Endodermal cell (in vitro differentiated cells): ENCODE data around the gene TSEN15. TPM values are rescaled to one million over a fixed set of nuclear protein-coding genes. Genes with fewer than 3 reads are reported as not detected.

Experiments used
- DNase-seq: peaks from one replicate; pipeline ENCODE4 v3.0.0-alpha.2; 2017
- H3K27ac ChIP-seq: 2 replicates; pipeline ENCODE4 v1.5.1; 2013; ENCODE audit warnings: mild to moderate bottlenecking, low read depth, low read length, moderate library complexity
- H3K27me3 ChIP-seq: 2 replicates; pipeline ENCODE4 v1.6.1; 2013; ENCODE audit warnings: mild to moderate bottlenecking, low read length, moderate library complexity; ENCODE audit not compliant: insufficient read depth, control insufficient read depth, poor library complexity, severe bottlenecking
- H3K36me3 ChIP-seq: 2 replicates; pipeline ENCODE4 v1.7.0; 2013; ENCODE audit warnings: mild to moderate bottlenecking, low read length, moderate library complexity; ENCODE audit not compliant: control insufficient read depth, insufficient read depth
- H3K4me1 ChIP-seq: one replicate; pipeline ENCODE4 v1.7.0; 2013; ENCODE audit warnings: low read length; ENCODE audit not compliant: control insufficient read depth, insufficient read depth
- H3K4me3 ChIP-seq: 2 replicates; pipeline ENCODE4 v1.5.1; 2013; ENCODE audit warnings: mild to moderate bottlenecking, low read length, moderate library complexity
- H3K9ac ChIP-seq: 2 replicates; pipeline ENCODE4 v1.6.1; 2013; ENCODE audit warnings: mild to moderate bottlenecking, low read length, moderate library complexity; ENCODE audit not compliant: poor library complexity, severe bottlenecking; ENCODE audit errors: extremely low read depth
- H3K9me3 ChIP-seq: 2 replicates; pipeline ENCODE4 v1.6.1; 2013; ENCODE audit warnings: mild to moderate bottlenecking, low read length, moderate library complexity; ENCODE audit not compliant: control insufficient read depth
- H3K27ac Mint-ChIP-seq: 2 replicates; pipeline ENCODE4 v1.8.0; 2020; ENCODE audit warnings: mixed read lengths
- H3K27me3 Mint-ChIP-seq: 2 replicates; pipeline ENCODE4 v1.8.0; 2021; ENCODE audit warnings: mild to moderate bottlenecking, mixed read lengths; ENCODE audit not compliant: insufficient read depth
- H3K36me3 Mint-ChIP-seq: 2 replicates; pipeline ENCODE4 v1.8.0; 2020; ENCODE audit warnings: low read depth, mixed read lengths
- H3K4me1 Mint-ChIP-seq: 2 replicates; pipeline ENCODE4 v1.8.0; 2020; ENCODE audit warnings: mixed read lengths
- H3K4me3 Mint-ChIP-seq: 2 replicates; pipeline ENCODE4 v1.8.0; 2020; ENCODE audit warnings: mild to moderate bottlenecking, moderate library complexity, mixed read lengths
- H3K9me3 Mint-ChIP-seq: 2 replicates; pipeline ENCODE4 v1.8.0; 2020; ENCODE audit warnings: mild to moderate bottlenecking, mixed read lengths
- CTCF ChIP-seq: fragments of 200-600 bp; sonication (generic); conservative IDR thresholded peaks from 2 replicates; pipeline ENCODE4 v1.5.0; 2021; ENCODE audit warnings: antibody characterized with exemption, mild to moderate bottlenecking
- WGBS, 2 experiments: methylation state at CpG; one replicate each; pipeline versions ENCODE4 v1.1.5 to v1.1.7; 2013; ENCODE audit warnings: missing lambda C conversion rate in 2 of 2, mixed read lengths in 1 of 2; ENCODE audit not compliant: insufficient coverage in 1 of 2, insufficient read length in 1 of 2; 5-methylcytosine and 5-hydroxymethylcytosine counted together
- total RNA-seq, 2 donors: library from RNA; stranded (reverse); fragmentation: NEBNext Ultra II Directional in 1 of 2; extraction: Animal tissue kit (Norgen Biotek cat#: 25700) in 1 of 2; gene quantifications; 2 replicates in 1 of 2; 3 replicates in 1 of 2; pipeline ENCODE4 v1.2.1, GENCODE V29; 2021

TSEN15 gene
- total RNA-seq, 2 donors from 2014 or later = 20.4 to 22.5 TPM

GRCh38 chr1:184020328-184020727, 31.2 kb upstream of the TSEN15 start:
- Mint-ChIP-seq H3K9me3 (no peaks in the 10 kb centered on the region), H3K36me3 (no peaks in the 10 kb centered on the region), H3K27me3 (peaks cover 3% of the 10 kb centered on the region), H3K27ac (no peak overlapping the region), H3K4me1 (peaks cover 29% of the 10 kb centered on the region), H3K4me3 (no peak overlapping the region)
- H3K4me3 ChIP-seq = no peak overlapping the region
- peaks cover 10% of the 10 kb centered on the region for H3K4me1 ChIP-seq
- no peak for TF ChIP-seq CTCF
- no peak overlapping the region for H3K9ac ChIP-seq
- 86 to 97% methylated on average over 1 to 2 of the region's 2 CpGs for WGBS, 2 experiments
- H3K27me3 ChIP-seq = peaks cover 13% of the 10 kb centered on the region
- no peak for DNase-seq
- H3K27ac ChIP-seq = no peak overlapping the region
- H3K36me3 ChIP-seq = no peaks in the 10 kb centered on the region
- H3K9me3 ChIP-seq = no peaks in the 10 kb centered on the region

GRCh38 chr1:184020855-184021254, 30.7 kb upstream of the TSEN15 start:
- Histone ChIP-seq H3K36me3 (no peaks in the 10 kb centered on the region), H3K4me1 (peaks cover 10% of the 10 kb centered on the region), H3K9ac (no peak overlapping the region), H3K9me3 (no peaks in the 10 kb centered on the region), H3K4me3 (no peak overlapping the region), H3K27ac (no peak overlapping the region), H3K27me3 (peaks cover 10% of the 10 kb centered on the region)
- no peak for TF ChIP-seq CTCF
- no peak overlapping the region for H3K4me3 Mint-ChIP-seq
- no peak for DNase-seq
- peaks cover 34% of the 10 kb centered on the region for H3K4me1 Mint-ChIP-seq
- H3K9me3 Mint-ChIP-seq = no peaks in the 10 kb centered on the region
- H3K27ac Mint-ChIP-seq = no peak overlapping the region
- no peaks in the 10 kb centered on the region for H3K36me3 Mint-ChIP-seq
- peaks cover 4% of the 10 kb centered on the region for H3K27me3 Mint-ChIP-seq
- WGBS, 2 experiments = 67 to 94% methylated on average over 1 to 3 of the region's 3 CpGs

- H3K9me3 ChIP-seq = no peaks in the 10 kb centered on the region
- no peak overlapping the region for H3K27ac Mint-ChIP-seq
- no peaks in the 10 kb centered on the region for H3K9me3 Mint-ChIP-seq
- no peak for DNase-seq
- H3K4me3 ChIP-seq = no peak overlapping the region
- H3K27ac ChIP-seq = no peak overlapping the region
- WGBS, 2 experiments = 100% methylated on average over 1 of the region's 1 CpG; no CpG with 5 or more reads in 1 of the 2 experiments
- peaks cover 10% of the 10 kb centered on the region for H3K27me3 ChIP-seq
- no peaks in the 10 kb centered on the region for H3K36me3 Mint-ChIP-seq
- H3K4me3 Mint-ChIP-seq = no peak overlapping the region
- no peak for TF ChIP-seq CTCF
- peaks cover 10% of the 10 kb centered on the region for H3K4me1 ChIP-seq
- no peaks in the 10 kb centered on the region for H3K36me3 ChIP-seq
- H3K4me1 Mint-ChIP-seq = peaks cover 35% of the 10 kb centered on the region
- H3K27me3 Mint-ChIP-seq = peaks cover 10% of the 10 kb centered on the region
- no peak overlapping the region for H3K9ac ChIP-seq
Measured at GRCh38 chr1:184021728-184022127, 29.8 kb upstream of the TSEN15 start.
